NCI-H748 (cell line): ENCODE results near the gene USH2A.
"Not testable (repeated sequence)": the region's sequence is repeated elsewhere in the genome, so short reads cannot be mapped to it uniquely, and the experiment has no call there.

ENCODE experiments used
- DNase-seq: peaks from one replicate; lab custom pipeline; 2025; ENCODE audit not compliant: unreplicated experiment; lab: John Stamatoyannopoulos, UW

Gene USH2A

DNA sequence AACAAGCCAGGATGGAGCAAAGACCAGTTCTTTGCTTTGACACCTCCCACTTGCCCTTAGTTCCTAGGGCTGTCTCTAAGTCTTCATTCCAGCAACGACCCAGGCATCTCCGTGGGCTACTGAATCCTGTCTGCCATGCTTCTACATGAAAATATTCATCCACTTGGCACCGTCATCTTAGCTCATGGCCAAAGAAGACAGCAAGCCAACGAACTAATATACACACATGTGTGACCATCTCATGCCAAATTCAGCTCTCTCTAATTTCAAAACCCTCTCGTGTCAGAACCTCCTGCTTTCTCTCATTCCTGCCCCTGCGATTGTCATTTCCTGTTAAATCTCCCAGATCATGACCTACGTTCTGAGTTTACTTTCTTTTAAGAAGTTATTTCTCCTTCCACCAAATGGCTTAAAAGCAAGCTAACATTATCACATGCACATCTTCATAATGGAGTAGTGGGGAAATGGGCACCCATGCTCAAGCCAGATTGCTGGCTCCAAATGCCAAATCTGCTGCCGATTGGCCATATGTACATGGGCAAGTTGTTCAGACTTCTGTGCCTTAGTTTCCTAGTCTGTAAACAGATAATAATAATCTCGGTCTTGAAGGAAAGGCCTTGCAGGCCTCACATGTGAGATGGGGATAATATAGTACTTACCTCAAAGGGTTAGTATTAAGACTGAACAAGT lies 373.4 kb downstream of the USH2A start:
- no peak for DNase-seq

DNA sequence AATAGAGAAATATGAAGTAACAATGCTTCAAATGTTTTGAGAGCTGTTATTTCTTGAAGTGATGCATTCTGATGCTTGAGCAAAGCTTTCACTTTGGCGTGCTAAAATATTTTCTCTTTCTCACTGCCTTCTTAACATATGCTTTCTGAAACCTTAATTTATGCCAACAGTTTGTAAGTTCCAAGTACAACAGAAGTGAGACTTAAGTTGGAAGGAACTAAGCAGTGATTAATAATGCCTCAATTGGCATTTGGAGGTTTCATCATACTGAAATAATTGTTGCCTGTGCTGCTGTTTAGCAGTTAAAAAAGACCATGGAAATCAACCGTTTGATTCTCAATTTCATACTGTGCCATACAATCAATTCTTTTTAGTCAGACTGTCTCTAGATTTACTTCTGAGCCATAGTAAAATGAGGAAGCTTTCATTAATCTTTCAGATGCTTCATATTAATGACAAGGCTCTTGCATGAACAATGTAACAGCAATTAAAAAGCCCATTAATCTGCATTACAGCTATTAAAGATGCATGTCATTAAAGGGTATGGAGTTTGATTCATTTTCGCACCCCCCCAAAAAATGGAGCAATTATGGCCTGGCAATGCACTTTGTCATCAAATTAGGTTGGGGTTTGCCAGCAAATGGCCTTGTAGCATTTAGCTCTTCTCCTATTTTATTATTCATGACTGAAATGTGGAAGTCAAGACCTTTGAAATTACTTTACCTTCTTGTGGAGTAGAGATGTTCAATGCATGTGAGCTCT lies 375.3 kb downstream of the USH2A start:
- DNase-seq, result no peak

DNA sequence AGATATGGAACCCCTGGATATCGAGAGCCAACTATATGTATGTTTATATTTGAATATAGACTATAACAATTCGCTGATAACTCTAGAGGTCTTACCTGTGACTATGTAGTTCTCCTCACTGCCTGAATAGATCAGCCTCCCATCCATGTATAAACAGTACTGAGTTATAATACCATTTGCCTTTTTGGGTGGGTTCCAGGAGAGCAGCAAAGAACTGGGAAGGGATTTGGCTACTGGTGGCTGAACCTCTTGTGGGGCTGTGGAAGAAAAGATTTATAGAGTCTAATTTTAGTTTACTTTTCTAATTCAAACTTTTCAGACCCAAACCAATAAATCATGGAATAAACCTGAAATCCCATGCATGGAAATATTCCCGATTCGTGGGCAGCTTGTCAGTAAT lies 376.9 kb downstream of the USH2A start:
- no peak for DNase-seq

DNA sequence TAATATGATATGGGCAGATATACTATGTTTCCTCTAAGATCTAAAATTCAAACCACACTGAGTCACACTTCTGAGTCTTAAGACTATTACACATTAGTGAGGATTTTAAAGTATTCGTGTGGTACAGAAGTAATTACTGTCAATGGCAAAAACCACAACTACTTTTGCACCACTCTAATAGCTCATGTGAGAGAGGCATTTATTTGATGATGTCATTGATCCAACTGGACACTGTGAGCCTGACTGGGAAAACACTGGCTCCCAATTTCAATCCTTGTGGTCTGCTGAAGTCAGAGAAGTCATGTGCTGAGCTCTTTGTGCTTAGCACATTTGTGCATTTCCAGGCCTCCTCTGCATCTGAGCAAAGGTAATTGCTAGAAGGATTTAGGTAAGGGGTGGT lies 377.8 kb downstream of the USH2A start:
- DNase-seq, result no peak

DNA sequence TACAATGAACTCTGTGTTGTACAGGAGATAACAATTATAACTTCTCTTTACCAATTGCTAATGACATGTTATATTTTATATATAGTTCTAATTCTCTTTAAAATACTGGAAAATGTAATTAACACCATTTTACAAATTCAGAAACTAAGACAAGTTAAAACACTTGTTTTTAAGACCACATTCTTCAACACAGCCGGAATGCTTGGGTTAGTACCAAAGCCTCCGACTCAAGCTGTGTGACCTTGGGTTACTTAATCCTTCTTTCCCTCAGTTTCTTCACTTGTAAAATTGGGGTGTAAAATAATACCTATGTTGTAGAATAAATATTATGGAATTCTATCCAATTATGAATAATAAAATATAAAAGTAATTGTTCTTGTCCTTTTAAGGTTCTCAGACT lies 378.7 kb downstream of the USH2A start:
- no peak for DNase-seq

DNA sequence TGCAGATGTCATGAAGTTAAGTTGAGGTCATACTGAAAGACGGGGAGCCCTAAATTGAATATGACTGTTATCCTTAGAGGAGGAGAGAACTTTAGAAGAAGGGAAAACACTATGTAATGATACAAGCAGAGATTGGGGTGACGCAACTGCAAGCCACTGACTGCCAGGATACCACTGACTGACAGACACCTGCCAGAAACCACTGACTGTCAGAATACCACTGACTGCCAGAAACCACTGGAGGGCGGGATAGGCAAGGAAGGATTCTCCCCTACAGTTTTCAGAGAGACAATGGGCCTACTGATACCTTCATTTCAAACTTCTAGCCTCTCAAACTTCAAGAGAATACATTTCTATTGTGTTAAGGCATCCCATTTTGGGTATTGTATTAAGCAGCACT lies 388.7 kb downstream of the USH2A start:
- DNase-seq, result peak; percentile 0

DNA sequence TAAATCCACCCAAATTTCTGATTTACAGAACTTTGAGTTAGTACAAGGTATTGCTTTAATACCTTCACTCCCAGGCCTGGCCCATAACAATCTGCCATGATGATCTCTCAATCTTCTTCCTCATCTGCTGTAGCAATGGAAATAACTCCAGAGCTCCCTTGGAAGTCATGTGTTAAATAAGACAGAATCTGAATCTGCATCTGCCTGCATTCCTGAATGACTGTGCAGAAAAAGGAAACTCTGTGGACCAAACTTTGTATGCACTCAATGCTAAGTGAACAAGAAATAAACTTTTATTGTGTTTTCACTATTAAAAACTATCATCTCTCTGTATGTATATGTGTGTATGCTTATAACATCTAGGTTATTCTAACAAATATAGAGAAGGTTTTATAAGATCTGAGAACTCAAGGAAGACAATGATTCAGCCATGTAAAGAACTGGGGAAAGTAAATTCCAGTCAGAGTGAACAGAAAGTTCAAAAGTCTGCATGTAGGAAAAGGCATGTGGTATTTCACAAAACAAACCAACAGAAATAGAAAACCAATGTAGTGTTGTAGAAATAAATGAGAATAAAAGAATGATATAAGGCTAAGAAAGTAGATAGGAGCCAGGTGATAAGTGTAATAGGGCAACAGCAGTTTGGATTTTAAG lies 390.2 kb downstream of the USH2A start:
- DNase-seq, result no peak

DNA sequence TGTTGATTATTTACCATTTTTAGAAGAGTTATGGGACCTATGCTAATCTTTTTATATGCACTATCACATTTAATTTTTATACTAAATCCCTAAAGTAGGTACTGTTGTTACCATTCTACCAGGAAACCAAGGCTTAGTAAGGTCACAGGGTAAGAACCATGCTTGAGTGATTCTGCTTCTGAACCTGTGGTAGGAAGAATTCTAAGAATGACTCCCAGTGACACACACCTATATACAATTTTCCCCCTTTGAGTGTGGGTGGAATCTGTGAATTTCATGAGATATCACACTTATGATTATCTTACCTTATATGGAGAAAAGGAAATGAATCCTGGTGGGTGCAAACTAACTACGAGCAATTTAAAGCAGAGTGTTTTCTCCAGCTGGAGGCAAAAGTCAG lies 391.0 kb downstream of the USH2A start:
- DNase-seq, result no peak

DNA sequence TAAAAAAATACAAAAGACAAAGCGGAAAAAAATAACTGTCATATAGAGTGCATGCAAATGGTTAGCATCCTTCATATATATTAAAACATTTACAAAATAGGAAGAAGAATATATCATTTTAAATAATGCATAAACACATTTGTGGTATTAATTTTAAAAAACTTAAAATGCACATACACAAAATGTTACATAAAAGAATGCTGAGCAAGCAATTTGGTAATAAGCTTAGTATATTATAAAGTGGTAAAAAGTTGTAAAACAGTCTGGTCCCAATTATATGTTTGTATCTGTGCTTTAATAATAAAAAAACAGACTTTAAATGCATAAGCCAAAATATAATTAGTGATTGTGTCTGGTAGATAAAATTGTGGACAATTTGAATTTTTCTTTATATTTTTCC lies 394.6 kb downstream of the USH2A start:
- no peak for DNase-seq

DNA sequence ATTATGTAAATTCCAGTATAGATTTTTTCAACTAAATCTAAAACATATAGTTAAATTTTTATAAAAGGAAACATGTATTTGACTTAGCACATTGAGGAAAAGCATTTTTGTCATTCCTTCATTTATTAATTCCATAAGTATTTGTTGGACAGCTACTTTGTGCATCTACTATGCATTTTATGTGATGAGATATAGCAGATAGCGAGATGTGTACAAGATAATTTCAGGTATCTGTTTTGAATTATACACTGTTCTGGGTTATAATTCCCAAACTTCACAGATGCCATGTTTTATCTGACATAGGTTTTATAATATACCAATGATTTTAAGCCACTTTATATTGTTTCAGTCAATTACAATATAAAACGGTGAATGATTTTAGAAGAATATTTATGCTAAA lies 398.7 kb downstream of the USH2A start:
- DNase-seq, result no peak

DNA sequence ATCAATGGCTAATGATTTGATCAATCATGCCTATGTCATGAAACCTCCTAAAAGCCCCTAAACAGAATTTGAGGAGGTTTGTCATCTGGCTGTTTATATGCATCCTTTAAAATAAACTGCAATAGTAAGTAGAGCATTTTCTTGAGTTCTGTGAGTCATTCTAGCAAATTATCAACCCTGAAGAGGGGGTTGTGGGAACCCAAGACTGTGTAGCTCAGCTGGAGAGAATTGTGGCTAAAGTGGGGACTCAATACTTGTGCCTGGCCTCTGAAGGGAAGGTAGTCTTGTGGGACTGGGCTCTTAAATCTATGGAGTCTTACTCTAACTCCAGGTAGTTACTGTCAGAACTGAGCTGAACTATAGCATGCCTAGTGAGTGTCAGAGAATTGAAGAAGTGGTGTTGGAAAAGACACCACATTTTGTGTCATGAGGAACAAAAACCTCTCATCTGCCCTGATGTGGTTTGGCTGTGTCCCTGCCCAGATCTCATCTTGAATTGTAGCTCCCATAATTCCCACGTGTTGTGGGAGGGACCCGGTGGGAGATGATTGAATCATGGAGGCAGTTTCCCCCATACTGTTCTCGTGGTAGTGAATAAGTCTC lies 402.4 kb downstream of the USH2A start:
- no peak for DNase-seq

DNA sequence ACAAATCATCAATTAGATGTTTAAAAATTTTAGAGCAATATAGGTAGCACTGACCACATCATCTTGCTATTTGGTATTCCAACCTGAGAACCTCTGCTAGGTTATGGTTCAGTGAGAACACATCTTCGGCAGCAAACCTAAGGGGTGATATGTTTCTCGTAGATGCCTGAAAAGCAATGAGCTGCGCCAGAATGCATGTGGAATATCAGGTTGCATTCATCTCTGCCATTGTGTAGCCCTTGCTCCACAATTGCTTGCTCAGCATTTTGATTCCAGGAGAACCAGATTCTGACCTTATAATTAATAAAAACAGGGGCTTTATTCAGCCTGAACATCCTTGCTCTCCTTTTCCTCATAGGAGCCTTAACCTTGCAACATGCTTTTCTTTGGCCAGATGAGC lies 408.1 kb downstream of the USH2A start:
- no peak for DNase-seq

DNA sequence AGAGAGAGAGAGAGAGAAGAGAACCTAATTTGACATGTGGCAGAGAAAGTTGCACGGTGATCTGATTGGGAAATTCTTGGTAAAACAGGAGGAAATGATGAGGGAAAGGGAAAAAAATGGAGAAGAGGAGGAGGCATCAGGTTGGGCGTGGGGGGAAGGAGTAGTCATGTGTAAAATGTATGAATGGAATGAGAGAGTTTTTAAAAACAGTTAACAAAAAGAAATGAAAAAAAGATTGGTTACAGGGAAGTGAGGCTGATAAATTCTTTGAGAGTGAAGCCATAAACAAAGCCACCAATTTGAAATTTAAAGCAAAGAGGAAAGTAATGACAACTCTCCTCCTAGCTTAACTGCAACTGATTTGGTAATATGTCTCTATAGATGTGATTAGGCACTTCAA lies 409.2 kb downstream of the USH2A start:
- DNase-seq, result no peak

DNA sequence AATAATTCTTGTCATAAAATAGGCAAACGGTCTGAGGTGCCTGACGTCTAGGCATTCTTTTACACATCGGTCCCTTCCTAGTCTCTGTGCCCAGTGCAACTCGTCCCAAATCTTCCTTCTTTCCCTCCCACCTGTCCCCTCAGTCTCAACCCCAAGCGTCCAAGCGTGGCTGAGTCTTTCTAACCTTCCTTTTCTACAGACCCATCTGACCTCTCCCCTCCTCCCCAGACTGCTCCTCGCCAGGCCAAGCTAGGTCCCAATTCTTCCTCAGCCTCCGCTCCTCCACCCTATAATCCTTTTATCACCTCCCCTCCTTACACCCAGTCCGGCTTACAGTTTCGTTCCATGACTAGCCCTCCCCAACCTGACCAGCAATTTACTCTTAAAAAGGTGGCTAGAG lies 413.8 kb downstream of the USH2A start:
- not testable (repeated sequence) for DNase-seq

DNA sequence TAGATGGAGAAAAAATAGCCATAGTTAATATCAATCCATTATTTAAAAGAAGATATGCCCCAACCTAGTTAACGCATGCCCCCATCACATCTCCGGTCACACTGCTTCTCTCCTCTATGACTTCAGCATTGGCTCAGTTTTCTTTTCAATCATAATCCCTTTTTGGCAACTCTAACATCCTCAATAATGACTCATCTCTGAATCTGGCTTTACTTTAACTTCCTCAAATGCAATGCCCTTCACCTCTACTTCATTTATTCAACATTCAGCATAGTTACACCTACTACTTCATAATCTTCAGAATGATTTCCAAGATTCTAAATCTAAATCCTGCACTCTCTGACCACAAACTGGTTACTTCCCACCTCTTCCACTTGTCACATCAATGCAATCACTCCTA lies 417.3 kb downstream of the USH2A start:
- DNase-seq, result no peak

DNA sequence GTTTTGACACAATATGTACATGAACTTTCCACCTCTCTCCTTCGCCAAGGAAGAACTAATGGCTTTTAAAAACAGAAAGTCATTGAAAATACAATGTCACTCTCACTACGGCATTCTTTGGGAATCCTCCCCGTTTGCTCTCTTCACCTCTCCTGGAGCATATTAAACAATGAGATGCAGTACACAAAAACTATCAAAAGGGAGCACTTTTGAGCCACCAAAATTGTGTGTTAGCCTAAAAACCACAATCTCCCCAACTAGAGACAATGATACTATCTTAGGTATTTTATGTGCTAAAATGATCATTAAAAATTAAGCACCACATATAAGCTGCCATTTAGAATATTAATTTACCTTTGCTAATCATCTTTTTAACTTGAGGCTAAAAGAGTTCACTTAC lies 430.6 kb downstream of the USH2A start:
- DNase-seq, result peak; percentile 4

DNA sequence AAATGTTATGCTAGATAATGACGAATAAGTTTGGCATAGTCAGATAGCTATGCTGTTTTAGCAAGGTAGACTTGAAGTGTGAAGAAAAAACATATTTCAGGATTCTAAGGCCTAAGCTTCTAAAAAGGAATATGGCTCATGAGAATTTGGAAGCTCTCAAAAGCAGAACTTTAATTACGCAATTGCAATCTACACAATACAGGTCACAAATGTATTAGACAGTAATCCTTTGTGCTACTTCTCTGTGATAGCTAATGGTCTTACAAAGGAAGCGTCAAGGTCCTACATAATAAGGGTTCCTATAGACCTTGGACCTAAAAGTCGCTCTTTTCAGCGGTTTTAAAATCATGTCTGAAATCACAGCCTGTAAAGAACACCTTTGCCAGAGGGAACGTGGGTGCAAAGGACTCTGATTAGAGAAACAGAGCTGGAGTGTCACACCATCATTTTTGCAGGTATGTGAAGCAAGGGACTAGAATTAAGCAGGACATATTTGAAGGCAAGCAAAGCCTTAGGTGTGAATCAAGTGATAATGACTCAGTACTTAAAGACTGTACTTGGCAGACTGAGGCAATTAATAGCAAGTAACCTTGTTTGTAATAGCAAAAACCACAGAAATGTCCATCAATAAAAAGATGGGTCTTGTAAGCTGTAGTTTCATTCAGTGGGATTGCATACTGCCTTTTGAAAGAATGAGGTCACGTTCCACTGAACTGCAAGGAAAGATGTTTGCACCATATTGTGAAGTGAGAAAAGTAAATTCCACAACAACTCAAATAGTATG lies 436.0 kb downstream of the USH2A start:
- no peak for DNase-seq

DNA sequence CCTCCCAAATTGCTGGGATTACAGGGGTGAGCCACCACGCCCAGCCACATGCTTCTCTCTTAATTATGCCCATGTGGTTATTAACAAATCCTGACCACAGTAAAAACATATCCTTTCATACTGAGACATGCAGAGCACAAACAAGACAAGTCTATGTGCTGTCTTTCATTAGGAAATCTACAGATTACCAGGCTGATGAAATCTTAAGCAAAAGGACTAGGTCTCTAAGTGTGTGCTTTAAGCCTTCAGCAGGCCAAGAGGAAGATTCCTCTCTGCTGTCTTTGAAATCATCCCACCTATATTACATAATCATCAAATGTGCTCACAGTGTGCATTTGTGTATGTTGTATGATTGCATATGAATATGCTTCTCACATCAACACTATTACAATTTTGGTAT lies 436.8 kb downstream of the USH2A start:
- DNase-seq, result no peak

DNA sequence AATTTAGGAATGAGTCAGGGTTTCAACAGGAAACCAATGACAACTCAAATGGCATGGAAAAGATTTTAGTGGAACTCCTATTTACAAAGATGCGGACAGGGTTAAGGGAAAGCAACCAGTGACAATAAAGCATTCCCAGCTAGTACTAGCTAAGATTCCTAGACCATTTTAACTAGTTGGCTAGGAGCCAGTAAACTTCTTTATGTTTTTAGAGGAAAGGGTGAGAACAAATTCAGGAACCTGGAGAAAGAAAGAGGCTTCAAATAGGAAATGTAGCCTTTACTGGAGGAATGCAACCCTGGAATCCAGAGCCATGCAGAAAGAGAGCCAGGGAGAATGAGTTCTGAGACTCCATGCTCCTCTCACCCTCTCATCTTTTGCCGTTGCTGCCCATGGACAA lies 439.6 kb downstream of the USH2A start:
- DNase-seq, result no peak

DNA sequence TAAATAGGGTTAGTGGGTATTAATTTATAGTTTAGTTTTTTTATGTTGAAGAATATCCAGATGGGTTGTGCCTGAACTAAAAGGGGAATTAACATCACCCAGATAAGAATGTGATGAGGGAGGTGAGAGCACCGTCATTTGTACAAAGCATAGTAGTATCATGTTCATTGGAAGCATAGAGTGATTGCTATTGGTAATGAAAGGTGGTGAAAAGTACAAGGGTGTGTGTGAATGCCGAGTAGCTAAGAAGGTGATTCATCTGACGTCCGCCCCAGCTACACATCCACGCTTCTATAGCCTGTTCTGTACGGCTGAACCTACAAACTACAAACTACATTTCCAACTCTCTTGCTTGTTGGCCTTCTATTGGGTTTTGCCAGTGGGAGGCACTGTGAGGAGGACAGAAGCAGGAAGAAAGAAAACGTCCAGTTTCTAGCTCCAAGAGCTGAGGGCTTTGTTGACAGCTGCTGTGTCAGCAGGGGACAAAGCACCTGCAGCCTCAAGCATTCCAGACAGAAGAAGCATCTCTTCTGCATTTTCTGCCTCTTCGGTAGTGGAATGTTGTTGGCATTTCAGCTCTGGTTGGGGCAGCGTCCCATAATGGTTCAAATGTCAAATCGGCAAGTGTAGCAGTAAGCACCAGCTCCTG lies 451.3 kb downstream of the USH2A start:
- no peak for DNase-seq

DNA sequence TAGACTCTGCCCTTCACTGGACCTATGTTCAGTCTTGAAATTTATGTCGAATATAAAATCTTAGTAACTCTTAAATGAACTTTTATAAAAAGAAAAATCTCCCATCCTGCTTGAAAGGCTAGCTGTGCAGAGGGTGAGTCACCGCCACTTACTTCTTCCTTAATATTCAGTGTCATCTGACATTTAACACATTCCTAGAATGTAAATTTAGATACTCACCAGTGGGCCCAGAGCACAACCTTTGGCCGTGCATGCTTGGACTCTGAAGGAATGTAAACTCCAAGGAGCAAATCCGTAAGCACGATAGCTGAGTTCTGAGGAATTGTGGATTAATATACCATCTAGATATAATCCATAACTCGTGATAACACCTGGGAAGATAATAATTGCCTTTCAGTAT lies 452.8 kb downstream of the USH2A start:
- DNase-seq, result no peak
